HG03039 (cell line): ENCODE results near the gene FAM149A.

ENCODE experiments used
- ATAC-seq: cut with Tn5 transposase; IDR thresholded peaks from one replicate; pipeline ENCODE4 v1.9.1; 2021; ENCODE audit warnings: mild to moderate bottlenecking, moderate library complexity; ENCODE audit not compliant: unreplicated experiment

The FAM149A gene

DNA sequence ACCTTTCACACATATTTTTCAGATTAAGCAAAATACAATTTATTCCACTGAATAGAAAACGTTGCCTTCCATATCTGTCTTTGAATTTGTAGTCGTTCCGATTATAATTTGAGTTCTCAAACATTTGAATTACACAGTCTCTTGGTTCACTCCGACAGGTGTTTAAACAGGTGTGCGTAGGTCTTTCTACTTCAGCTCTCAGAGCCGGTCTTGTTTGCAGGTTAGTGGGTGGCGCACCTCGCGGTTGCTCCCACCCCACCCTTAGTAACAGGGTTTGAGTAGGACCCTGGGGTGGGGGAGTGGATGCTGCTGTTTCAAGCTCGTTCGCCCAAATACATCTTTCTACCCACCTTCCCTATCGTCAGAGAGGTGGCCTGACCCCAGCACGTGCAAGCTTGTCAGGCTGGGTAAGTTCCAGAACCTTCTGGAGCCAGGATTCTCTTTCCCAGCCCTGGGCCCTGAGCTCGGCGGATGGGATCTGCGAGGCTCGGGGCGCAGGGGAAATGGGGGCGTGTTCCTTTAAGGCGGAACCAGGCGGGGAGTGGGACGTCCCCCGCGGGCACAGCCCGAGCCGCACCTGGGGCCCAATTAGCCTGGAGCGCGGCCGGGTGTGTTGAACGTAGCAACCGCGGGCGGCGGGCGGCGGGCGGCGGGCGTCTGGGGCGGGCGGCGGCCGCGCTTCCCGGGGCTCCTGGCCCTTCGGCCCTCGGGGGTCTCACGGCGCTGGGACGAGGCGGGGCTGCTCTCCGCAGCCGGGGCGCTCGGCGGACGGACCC, at the start of gene FAM149A:
Gene FAM149A (plus strand): TSS at position 591 of the 776 bp plus-strand sequence.
- ATAC-seq: peak; percentile 51

DNA sequence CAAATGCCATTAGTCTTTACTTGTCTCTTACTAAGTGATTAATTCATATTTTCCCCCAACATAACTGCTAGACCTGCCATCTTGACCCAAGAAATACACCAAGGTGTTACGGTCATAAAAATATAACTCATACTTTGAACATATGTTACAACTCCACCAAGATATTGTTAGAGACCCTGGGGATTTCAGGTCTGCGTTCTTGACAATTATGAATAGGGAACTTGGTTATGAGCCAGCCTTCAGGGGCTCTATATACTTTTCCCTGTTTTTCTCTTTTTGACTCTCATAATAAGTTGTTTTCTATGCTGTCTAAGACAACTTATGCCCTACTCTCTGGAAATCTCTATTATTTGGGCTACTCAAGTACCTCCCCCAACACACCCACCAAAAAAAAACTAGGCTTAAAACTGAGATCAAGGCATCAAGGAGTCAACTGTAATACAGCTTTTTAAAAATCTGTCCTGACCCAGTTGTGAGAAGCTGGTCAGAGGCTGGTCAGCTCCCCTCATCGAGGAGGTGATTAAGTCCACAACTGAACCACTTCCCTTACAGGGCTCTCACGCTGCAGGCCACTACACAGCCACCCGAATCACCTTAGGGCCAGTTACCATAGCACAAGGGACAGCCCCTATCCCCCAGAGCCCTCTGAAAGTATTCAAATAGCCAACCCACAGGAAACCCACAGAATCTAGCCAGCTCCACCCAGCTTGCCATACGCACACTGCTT, 46.1 kb upstream of the FAM149A start:
- ATAC-seq: peak; percentile 100

DNA sequence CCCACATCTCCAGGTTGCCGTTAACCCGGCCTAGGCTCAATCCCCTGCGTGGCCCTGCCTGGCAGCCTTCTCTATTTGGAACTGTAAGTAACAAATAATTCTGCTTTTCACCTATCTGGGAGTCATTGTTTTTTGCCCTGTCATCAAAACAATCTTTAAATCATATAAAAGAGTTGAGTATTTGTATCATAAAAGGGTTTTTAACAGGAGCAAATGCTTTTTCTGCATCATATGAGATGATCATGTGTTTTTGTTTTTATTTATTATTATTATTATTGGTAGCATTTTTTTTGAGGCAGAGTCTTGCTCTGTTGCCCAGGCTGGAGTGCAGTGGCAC, 45.6 kb upstream of the FAM149A start:
- no peak for ATAC-seq

DNA sequence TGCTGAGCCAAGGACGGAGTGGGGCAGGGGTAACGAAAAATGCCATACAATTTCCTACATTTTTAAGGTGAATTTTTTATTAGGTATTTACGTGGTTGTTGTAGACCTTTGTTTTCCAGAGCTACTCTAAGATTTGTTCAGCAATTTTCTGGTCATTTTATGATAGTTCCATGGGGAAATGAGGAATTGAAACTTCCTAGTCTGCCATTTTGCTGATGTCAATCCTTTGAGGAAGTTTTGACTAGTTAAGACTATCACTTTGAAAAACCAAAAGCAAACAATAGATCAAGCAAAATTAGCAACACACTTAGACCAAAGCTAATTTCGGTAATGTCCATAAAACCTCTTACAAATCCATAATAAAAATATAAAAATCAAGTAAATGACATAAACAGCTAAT, 42.6 kb upstream of the FAM149A start:
- ATAC-seq: no peak

GRCh38 chr4:186067757-186068385, 36.6 kb upstream of the FAM149A start:
- ATAC-seq: peak; percentile 77

- ATAC-seq: no peak
Measured at GRCh38 chr4:186068581-186069348, 35.7 kb upstream of the FAM149A start, which contains the start of gene TLR3. Gene TLR3 (plus strand): TSS chr4:186069156. CDS start chr4:186076620, 7,464 bp downstream.

DNA sequence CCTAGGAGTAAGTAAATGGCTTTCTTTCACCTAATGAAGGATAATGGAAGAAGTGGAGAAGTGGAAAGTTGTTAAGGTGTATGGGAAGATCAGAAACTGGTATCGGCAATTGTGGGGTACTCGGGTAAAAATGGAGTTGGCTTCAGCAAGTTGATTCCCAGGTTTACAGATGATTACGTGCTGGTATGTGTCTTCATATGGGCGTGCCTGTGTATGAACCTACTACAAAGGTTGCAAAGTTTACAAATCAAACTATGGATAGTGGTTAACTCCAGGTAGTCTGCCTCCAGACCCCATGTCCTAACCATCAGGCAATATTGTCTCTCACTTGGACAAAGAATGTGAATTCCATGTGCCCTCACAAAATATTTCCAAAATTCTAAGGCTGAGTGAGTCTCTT, 34.8 kb upstream of the FAM149A start:
- ATAC-seq: no peak

- no peak for ATAC-seq
Measured at GRCh38 chr4:186072516-186072915, 32.0 kb upstream of the FAM149A start.

GRCh38 chr4:186074189-186074588, 30.3 kb upstream of the FAM149A start:
- no peak for ATAC-seq

DNA sequence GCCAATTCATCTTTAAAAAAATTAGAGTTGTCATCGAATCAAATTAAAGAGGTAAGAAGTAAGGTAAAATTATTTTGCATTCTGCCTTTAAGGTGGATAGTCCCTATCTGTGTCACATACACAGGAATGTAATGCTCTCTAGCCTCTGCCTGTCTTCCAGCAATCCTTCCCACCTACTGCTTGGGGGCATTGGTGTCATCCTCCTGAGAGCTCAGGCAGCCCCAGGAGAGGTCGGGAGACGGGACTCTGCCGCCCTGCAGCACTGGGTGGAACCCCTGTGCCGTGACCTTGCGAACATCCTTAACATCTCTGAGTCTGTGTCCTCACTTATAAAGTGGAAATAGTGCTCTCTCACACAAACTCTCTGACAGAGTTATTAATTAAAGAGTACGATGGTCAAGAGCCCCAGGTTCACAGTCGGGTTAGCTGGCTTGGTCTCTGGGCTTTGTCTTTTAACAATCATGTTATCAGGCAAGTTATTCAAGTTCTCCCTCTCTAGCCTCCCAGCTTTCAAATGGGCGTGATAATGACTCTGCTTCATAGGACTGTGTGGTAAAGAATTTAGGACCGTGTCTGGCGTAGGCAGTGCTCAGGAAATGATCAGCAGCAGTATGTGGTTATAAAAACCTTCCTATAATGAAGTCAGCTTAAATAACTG, 25.4 kb upstream of the FAM149A start:
- ATAC-seq: no peak

DNA sequence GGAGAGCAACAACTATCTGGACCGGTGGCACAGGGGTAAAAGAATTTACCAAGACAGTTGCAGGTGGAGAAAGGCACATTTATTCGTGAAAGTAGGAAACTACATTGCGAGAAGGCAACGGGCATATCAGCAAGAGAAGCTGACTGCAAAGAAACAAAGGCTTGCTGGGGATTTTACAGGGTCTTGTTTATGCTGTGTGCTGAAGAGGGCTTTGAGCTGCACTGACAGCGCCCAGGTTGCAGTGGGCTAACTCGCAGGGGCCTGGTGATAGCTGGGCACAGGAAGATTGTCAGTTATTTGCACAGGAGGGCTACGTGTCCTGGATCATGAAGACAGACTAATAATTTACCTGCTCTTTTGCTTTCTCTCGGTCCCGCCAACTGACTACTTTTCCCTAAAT, 24.8 kb upstream of the FAM149A start:
- no peak for ATAC-seq

DNA sequence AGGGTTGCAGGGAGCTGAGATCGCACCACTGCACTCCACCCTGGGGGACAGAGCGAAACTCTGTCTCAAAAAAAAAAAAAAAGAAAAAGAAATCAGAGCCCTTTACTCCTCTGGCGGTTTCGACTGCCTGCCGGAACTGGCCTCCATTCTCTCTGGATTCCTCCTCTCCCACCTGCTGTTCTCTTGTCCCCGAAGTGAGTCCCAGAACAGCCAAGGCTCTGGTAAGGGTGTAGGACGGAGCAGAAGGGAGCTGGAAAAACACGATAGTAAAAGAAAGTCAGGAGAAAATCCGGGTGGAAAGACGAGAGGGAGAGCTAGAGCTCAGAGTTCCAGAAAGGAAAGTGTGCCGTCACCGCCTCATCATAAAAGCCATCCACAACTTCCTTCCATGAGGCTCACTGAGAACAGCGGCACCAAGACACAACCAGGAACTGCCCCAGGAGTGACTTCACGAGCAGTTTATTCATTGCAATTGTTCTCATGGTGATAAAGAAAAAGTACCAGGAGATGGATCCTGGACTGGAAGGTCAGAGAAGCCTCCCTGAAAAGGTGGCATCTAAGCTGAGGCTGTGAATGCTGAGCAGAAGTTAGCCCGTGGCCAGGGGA, 23.2 kb upstream of the FAM149A start:
- no peak for ATAC-seq

- ATAC-seq: no peak
Measured at GRCh38 chr4:186082221-186082620, 22.3 kb upstream of the FAM149A start.

DNA sequence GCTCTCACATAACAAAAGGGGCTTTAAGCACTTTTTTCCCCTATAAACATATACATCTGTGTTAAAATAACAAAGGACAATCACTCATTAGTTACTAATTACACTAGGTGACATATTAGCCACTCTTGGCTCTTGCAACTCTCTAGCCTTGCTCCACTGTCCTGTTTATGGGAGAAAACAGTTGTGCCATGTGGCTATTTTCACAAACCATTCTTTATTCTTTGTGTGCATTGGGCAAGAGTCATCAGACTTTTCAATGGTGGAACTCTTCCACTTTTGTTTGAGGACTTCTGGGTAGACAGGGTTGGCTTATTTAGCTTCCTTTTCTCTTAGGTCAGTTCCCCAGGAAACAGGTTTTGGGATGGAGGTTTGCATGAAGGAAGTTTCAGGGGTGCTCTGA, 16.0 kb upstream of the FAM149A start:
- ATAC-seq: no peak

DNA sequence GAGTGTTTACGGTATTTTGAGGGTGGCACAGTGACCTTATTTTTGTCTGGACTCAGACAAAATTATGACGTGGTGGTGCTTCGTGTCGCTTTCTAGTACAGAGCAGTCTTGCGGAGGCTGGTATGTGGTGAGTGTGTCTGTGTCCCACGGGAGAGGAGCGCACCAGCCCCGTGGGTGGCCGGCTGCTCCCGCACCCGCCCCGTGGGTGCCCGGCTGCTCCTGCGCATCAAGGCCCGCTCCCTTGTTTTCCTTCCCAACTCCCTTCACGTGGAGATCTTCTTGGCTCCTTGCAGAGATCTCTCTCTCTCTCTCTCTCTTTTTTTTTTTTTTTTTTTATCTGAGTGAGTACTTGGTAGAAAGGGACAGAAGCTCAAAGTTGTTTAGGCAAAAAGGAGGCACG, 12.2 kb upstream of the FAM149A start:
- ATAC-seq: no peak

DNA sequence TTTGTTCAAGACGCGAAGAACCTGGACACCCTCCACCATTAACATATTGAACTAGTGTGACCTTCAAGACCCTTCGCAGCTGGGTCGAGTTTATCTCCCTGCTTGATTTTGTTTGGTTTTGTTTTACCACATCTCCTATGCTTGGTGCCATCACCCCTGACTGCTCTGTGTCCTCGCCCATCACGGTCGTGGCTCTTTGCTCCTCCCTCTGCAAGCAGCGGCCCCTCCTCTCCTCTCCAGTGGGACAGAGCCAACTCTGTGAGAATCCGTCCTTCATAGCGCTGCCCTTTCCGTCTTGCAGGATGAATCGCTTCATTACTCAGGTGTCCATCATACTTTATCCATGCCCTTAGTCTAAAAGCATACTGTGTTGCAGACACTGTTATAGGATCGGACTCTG, 9.1 kb upstream of the FAM149A start:
- ATAC-seq: no peak

- no peak for ATAC-seq
Measured at GRCh38 chr4:186096681-186097165, 7.8 kb upstream of the FAM149A start.

DNA sequence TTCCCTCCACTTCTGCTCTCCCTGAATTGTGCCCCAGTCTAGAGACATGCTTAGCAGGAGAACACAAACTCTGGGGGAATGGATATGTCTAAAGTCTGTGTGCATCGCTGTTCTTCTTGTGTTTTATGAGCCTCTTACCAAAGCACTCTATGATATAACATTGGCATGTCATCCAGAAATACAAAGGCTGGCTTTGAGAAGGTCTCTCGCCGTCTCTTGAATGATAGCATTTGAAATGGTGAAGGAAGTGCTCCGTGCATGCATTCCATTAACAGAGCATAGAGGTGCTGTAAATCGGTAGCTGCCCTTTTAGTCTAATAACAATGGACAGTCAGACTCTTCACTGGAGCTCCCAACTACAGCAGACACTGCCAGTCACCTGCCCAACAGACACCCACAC, 7.1 kb upstream of the FAM149A start:
- ATAC-seq: no peak

- ATAC-seq: no peak
Measured at GRCh38 chr4:186102931-186103330, 1.6 kb upstream of the FAM149A start.
